Common myeloid progenitor, CD34-positive (primary cell): Measurements from ENCODE around the gene SPATA32.

Experiments
- CTCF ChIA-PET: fragments of 350-600 bp; sonication (Branson Sonifier 250); formaldehyde crosslinking; loops from one replicate; lab custom pipeline; 2021; ENCODE audit warnings: antibody characterized with exemption; lab: Charles Lee
- POLR2A ChIA-PET: fragments of 350-600 bp; sonication (Branson Sonifier 250); formaldehyde crosslinking; loops from one replicate; lab custom pipeline; 2021; ENCODE audit warnings: antibody characterized with exemption; lab: Charles Lee
- DNase-seq, 3 donors: peaks; one replicate each; pipeline versions ENCODE4 v3.0.0 to v3.0.0-alpha.2; 2013
- H3K27ac ChIP-seq, 2 experiments: 1 replicate in 1 of 2; 2 replicates in 1 of 2; pipeline ENCODE4 v1.7.0; 2013; ENCODE audit warnings: inconsistent platforms in 2 of 2, low read length in 2 of 2, mild to moderate bottlenecking in 2 of 2, low read depth in 1 of 2, moderate library complexity in 1 of 2; ENCODE audit not compliant: severe bottlenecking in 2 of 2, insufficient read depth in 1 of 2, poor library complexity in 1 of 2
- H3K27me3 ChIP-seq, 5 experiments: replicated peaks in 2 of 5; 1 replicate in 3 of 5; 2 replicates in 2 of 5; pipeline versions ENCODE4 v1.6.1 to v1.7.0; 2013; ENCODE audit warnings: low read length in 4 of 5, mild to moderate bottlenecking in 2 of 5, moderate library complexity in 2 of 5, inconsistent platforms in 1 of 5; ENCODE audit not compliant: insufficient read depth in 5 of 5, control insufficient read depth in 4 of 5
- H3K36me3 ChIP-seq, 4 experiments: 1 replicate in 2 of 4; 2 replicates in 2 of 4; pipeline versions ENCODE4 v1.6.1 to v1.7.0; 2013; ENCODE audit warnings: low read length in 3 of 4, control low read depth in 1 of 4, mild to moderate bottlenecking in 1 of 4; ENCODE audit not compliant: control insufficient read depth in 4 of 4, insufficient read depth in 4 of 4
- H3K4me1 ChIP-seq, 4 experiments: 1 replicate in 3 of 4; 2 replicates in 1 of 4; pipeline versions ENCODE4 v1.6.1 to v1.7.1; 2013; ENCODE audit warnings: low read length in 3 of 4, mild to moderate bottlenecking in 3 of 4, control low read depth in 1 of 4, inconsistent platforms in 1 of 4, moderate library complexity in 1 of 4; ENCODE audit not compliant: control insufficient read depth in 4 of 4, insufficient read depth in 4 of 4; ENCODE audit errors: control extremely low read depth in 1 of 4
- H3K4me3 ChIP-seq, 7 experiments: 1 replicate in 4 of 7; 2 replicates in 3 of 7; pipeline versions ENCODE4 v1.5.1 to v1.7.0; 2013; ENCODE audit warnings: mild to moderate bottlenecking in 7 of 7, low read length in 6 of 7, moderate library complexity in 6 of 7, inconsistent platforms in 2 of 7, low read depth in 2 of 7, control low read depth in 1 of 7; ENCODE audit not compliant: insufficient read depth in 4 of 7, control insufficient read depth in 1 of 7; ENCODE audit errors: extremely low read depth in 1 of 7
- H3K9me3 ChIP-seq, 5 experiments: 1 replicate in 4 of 5; 2 replicates in 1 of 5; pipeline versions ENCODE4 v1.6.1 to v1.7.1; 2013; ENCODE audit warnings: low read length in 4 of 5, mild to moderate bottlenecking in 2 of 5, inconsistent platforms in 1 of 5, low read depth in 1 of 5, moderate library complexity in 1 of 5; ENCODE audit not compliant: control insufficient read depth in 4 of 5, insufficient read depth in 2 of 5; ENCODE audit errors: control extremely low read depth in 1 of 5
- WGBS: methylation state at CpG from one replicate; pipeline ENCODE4 v1.1.5; 2013; ENCODE audit not compliant: insufficient coverage; 5-methylcytosine and 5-hydroxymethylcytosine counted together

Gene SPATA32

DNA sequence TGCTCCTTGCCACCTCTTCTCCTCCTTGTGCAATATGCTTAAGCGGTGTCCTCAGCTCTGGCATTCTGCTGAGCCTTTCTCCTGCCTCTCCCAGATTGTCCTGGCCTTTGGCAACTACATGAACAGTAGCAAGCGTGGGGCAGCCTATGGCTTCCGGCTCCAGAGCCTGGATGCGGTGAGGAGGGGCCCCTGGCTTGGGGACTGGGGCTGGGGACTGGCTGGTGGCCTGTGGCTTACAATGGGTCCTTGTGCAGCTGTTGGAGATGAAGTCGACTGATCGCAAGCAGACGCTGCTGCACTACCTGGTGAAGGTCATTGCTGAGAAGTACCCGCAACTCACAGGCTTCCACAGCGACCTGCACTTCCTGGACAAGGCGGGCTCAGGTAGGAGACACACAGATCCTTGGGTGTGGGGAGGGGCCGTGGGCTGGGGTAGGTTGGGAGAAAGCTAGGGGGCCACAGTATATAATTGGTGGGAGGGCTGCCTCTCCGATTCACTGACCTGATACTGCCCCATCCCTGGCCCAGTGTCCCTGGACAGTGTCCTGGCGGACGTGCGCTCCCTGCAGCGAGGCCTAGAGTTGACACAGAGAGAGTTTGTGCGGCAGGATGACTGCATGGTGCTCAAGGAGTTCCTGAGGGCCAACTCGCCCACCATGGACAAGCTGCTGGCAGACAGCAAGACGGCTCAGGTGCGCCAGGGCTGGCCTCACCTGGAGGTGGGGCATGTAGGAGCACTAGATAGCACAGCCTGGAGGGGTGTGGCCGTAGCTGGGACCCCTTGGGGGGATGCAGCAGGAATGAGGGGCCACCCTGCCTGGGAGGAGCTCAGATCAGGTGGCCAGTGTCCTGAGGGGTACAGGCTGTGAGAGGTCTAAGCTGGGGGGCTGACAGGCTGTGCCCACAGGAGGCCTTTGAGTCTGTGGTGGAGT, 16.9 kb downstream of the SPATA32 start:
- 97% methylated on average over 21 of the region's 21 CpGs for WGBS
- no peak for DNase-seq
- POLR2A ChIA-PET: interaction anchor here (0.6 kb wide), 1 partner anchor 236 kb away, joined by 6 read pairs; no protein-coding TSS in a partner anchor
- Histone ChIP-seq H3K27me3 (no peaks in the 10 kb centered on the region), H3K36me3 (peaks cover 19 to 66% (median 61%) of the 10 kb centered on the region in 4 experiments), H3K9me3 (no peaks in the 10 kb centered on the region), H3K4me3 (no peak overlapping the region), H3K4me1 (peaks cover 0 to 30% (median 25%) of the 10 kb centered on the region in 4 experiments), H3K27ac (no peak overlapping the region)
- CTCF ChIA-PET: interaction anchor here (1.1 to 5.7 kb wide), 6 partner anchors 8 to 29 kb away, joined by 3 to 34 read pairs (median 6); partner anchors contain the start of gene FMNL1

GRCh38 chr17:45243750-45244149, 18.1 kb downstream of the SPATA32 start:
- POLR2A ChIA-PET: no interaction called here
- H3K27ac ChIP-seq: no peak overlapping the region
- peaks cover 0 to 28% (median 24%) of the 10 kb centered on the region in 4 experiments for H3K4me1 ChIP-seq
- H3K27me3 ChIP-seq: no peaks in the 10 kb centered on the region
- CTCF ChIA-PET: interaction anchor here (1.2 to 5.7 kb wide), 7 partner anchors 7 to 25 kb away, joined by 3 to 34 read pairs (median 5); partner anchors contain the start of gene FMNL1
- H3K36me3 ChIP-seq: peaks cover 22 to 78% (median 72%) of the 10 kb centered on the region in 4 experiments
- no peak for DNase-seq
- no peaks in the 10 kb centered on the region for H3K9me3 ChIP-seq
- no peak overlapping the region for H3K4me3 ChIP-seq
- 98% methylated on average over 11 of the region's 18 CpGs for WGBS

DNA sequence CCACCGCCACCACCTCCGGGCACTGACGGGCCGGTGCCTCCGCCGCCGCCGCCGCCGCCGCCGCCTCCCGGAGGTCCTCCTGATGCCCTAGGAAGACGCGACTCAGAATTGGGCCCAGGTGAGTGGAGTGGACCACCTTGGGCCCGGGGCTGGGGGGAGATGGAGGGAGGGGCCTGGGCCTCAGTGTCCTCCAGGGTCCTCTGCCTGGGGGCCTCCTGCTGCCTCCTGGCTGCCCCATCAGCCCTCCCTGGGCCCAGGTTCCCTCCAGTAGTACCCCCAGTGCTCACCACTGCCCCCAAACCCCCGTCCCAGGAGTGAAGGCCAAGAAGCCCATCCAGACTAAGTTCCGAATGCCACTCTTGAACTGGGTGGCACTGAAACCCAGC, 19.9 kb downstream of the SPATA32 start:
- no peaks in the 10 kb centered on the region for H3K27me3 ChIP-seq
- H3K4me3 ChIP-seq: no peak overlapping the region
- no peak overlapping the region for H3K27ac ChIP-seq
- DNase-seq: no peak
- peaks cover 0 to 12% (median 9%) of the 10 kb centered on the region in 4 experiments for H3K4me1 ChIP-seq
- ChIA-PET POLR2A (no interaction called here), CTCF (interaction anchor here (1.5 to 2.5 kb wide), 5 partner anchors 10 to 29 kb away, joined by 3 to 13 read pairs (median 9); no protein-coding TSS in a partner anchor)
- H3K36me3 ChIP-seq: peaks cover 25 to 95% (median 89%) of the 10 kb centered on the region in 4 experiments
- WGBS: 100% methylated on average over 5 of the region's 18 CpGs
- no peaks in the 10 kb centered on the region for H3K9me3 ChIP-seq

DNA sequence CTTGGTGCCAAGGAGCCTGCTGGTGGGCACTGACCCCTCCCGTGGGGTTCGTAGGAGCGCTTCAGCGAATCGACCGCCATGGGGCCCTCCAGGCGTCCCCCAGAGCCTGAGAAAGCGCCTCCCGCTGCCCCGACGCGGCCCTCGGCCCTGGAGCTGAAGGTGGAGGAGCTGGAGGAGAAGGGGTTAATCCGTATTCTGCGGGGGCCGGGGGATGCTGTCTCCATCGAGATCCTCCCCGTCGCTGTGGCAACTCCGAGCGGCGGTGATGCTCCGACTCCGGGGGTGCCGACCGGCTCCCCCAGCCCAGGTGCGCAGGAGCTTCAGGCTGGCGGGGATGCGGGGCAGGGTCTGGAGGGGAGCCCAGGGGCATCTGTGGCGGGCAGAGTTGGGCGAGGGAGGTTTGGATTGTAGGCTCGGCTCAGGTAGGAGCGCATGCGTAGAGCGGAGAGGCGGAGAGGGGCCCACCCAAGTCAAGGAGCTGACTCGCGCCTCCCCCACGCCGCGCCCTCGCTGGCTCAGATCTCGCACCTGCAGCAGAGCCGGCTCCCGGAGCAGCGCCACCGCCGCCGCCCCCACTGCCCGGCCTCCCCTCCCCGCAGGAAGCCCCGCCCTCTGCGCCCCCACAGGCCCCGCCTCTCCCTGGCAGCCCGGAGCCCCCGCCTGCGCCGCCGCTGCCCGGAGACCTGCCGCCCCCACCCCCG, 20.4 kb downstream of the SPATA32 start:
- Histone ChIP-seq H3K4me1 (peaks cover 0 to 7% (median 4%) of the 10 kb centered on the region in 4 experiments), H3K27ac (no peak overlapping the region), H3K36me3 (peaks cover 27 to 95% (median 88%) of the 10 kb centered on the region in 4 experiments), H3K27me3 (no peaks in the 10 kb centered on the region), H3K4me3 (no peak overlapping the region), H3K9me3 (no peaks in the 10 kb centered on the region)
- 98% methylated on average over 43 of the region's 62 CpGs for WGBS
- ChIA-PET POLR2A (interaction anchor here (0.9 kb wide), 1 partner anchor 9 kb away, joined by 3 read pairs; no protein-coding TSS in a partner anchor), CTCF (interaction anchor here (1.7 to 2.5 kb wide), 3 partner anchors 10 to 29 kb away, joined by 5 to 13 read pairs (median 9); no protein-coding TSS in a partner anchor)
- no peak for DNase-seq

DNA sequence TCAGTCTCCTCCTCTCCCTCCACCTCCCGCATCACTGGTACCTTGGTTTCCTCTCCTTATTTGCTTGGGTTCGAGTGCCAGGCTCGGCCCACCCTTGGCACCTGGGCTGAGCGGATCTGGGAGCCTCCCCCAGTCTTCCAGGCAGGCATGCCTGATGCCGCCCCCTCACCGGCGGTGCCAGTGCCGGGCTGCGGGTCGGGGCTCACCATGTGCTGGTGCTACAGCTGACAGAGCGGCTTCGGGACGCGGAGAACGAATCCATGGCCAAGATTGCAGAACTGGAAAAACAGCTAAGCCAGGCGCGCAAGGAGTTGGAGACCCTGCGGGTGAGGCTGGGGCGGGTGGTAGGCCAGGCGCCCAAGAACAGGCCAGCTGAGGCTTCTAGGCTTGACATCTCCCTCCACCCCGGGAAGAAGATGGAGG, 21.0 kb downstream of the SPATA32 start:
- H3K27me3 ChIP-seq: no peaks in the 10 kb centered on the region
- DNase-seq: no peak
- H3K27ac ChIP-seq: no peak overlapping the region
- H3K36me3 ChIP-seq: peaks cover 30 to 95% (median 87%) of the 10 kb centered on the region in 4 experiments
- H3K4me3 ChIP-seq: no peak overlapping the region
- no peaks in the 10 kb centered on the region for H3K9me3 ChIP-seq
- CTCF ChIA-PET: interaction anchor here (0.6 to 2.5 kb wide), 4 partner anchors 9 to 32 kb away, joined by 3 to 13 read pairs (median 7); no protein-coding TSS in a partner anchor
- WGBS: 98% methylated on average over 16 of the region's 21 CpGs
- POLR2A ChIA-PET: interaction anchor here (0.9 kb wide), 1 partner anchor 9 kb away, joined by 3 read pairs; no protein-coding TSS in a partner anchor
- peaks cover 0 to 3% (median under 1%) of the 10 kb centered on the region in 4 experiments for H3K4me1 ChIP-seq

DNA sequence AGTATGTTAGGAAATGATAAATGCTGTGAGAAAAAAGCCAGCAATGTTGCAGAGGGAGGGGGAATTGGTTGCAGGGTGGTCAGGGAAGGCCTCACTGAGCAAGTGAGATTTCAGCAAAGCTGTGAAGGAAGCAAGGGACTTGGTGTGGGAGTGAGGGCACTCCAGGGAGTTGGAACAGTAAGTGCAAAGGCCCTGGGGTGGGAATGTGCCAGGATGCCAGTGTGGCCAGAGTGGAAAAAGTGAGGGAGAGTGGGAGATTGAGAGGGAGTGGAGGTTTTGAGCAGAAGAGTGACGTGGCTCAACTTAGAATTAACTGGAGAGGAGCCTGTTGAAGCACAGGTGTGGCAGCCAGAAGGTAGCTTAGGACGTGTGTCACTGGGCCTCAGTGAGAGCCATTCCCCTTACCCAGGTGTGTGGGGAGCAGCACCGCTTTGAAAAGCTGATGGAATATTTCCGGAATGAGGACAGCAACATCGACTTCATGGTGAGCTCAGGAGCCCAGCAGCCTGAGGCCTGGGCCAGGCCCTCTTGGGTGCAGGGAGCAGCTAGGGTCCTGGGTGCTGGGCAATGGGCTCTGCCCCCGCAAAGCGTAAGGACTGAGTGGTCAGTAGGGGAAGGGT, 23.6 kb downstream of the SPATA32 start:
- WGBS: 97% methylated on average over 7 of the region's 7 CpGs
- Histone ChIP-seq H3K9me3 (no peaks in the 10 kb centered on the region), H3K27ac (no peak overlapping the region), H3K36me3 (peaks cover 31 to 86% (median 77%) of the 10 kb centered on the region in 4 experiments), H3K4me1 (peaks cover 10 to 21% (median 12%) of the 10 kb centered on the region in 4 experiments), H3K4me3 (no peak overlapping the region), H3K27me3 (no peaks in the 10 kb centered on the region)
- ChIA-PET CTCF (interaction anchor here (0.9 to 13.0 kb wide), 6 partner anchors 8 to 147 kb away, joined by 3 to 420 read pairs (median 4); partner anchors contain the start of gene FMNL1), POLR2A (no interaction called here)
- DNase-seq: no peak
